C4-2B (cell line): ENCODE data around the gene PIP5K1C.

ENCODE experiments used
- H3K27ac ChIP-seq: fragments of 450-650 bp; 2 replicates; pipeline ENCODE4 v1.5.1; 2017
- CTCF ChIP-seq: fragments of 450-650 bp; conservative IDR thresholded peaks from 2 replicates; pipeline ENCODE4 v1.5.1; 2017; ENCODE audit warnings: mild to moderate bottlenecking
- ZFX ChIP-seq: fragments of 450-650 bp; IDR thresholded peaks from 2 replicates; pipeline ENCODE4 v1.6.1; 2017

The PIP5K1C gene

GRCh38 chr19:3730457-3730958 lies 30.2 kb upstream of the PIP5K1C start:
- no peak overlapping the region for H3K27ac ChIP-seq
- TF ChIP-seq ZFX (no peak), CTCF (no peak)

GRCh38 chr19:3725640-3726310 lies 25.5 kb upstream of the PIP5K1C start:
- no peak overlapping the region for H3K27ac ChIP-seq
- TF ChIP-seq CTCF (no peak), ZFX (no peak)

- no peak overlapping the region for H3K27ac ChIP-seq
- TF ChIP-seq CTCF (no peak), ZFX (no peak)
These were observed 24.9 kb upstream of the PIP5K1C start for GRCh38 chr19:3725121-3725520.

GRCh38 chr19:3723883-3724282 lies 23.6 kb upstream of the PIP5K1C start:
- TF ChIP-seq CTCF (no peak), ZFX (no peak)
- H3K27ac ChIP-seq, result no peak overlapping the region

GRCh38 chr19:3723110-3723488 lies 22.8 kb upstream of the PIP5K1C start:
- TF ChIP-seq ZFX (no peak), CTCF (no peak)
- no peak overlapping the region for H3K27ac ChIP-seq

- TF ChIP-seq CTCF (no peak), ZFX (no peak)
- no peak overlapping the region; the same call in 1 of the 2 replicates for H3K27ac ChIP-seq
These were observed 22.3 kb upstream of the PIP5K1C start for GRCh38 chr19:3722443-3723109.

- H3K27ac ChIP-seq, result peak overlapping the region; percentile 35; the same call in 1 of the 2 replicates
- TF ChIP-seq CTCF (no peak), ZFX (no peak)
These were observed 21.7 kb upstream of the PIP5K1C start for GRCh38 chr19:3721887-3722442.
